RPMI8226 (cell line): ENCODE data around the gene SMIM36.
"Not testable (repeated sequence)": the region's sequence is repeated elsewhere in the genome, so short reads cannot be mapped to it uniquely, and the experiment has no call there.

Experiments
- DNase-seq: peaks from one replicate; pipeline ENCODE4 v3.0.0-alpha.2; 2015

Gene SMIM36

DNA sequence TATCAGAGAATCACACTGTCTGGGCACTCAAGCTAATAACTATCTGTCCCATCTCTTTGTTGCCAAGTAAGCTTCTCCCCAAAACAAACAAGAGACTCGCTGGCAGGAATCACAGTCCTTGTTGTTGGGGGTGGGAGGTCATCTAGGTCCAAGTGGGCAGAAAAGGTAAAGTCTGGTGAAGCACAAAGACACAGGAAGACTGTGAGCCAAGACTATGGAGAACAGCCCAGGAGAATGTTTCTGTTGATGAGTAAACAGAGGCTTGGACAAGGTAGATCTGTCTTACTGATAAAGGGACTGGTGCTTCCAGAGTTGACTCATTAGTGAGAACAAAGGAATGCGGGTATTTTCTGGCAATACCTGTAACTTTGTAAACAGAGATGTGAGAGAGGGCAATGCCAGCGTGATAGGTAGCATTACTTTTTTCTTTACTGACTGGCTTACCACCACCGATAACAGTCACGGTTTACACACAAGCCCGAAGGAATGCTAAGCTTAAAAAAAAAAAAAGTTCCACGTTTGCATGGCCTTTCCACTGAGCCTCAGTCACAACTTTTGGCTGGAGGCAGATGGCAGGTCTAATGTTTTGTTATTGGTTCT lies 78.1 kb downstream of the SMIM36 start:
- DNase-seq, result no peak

DNA sequence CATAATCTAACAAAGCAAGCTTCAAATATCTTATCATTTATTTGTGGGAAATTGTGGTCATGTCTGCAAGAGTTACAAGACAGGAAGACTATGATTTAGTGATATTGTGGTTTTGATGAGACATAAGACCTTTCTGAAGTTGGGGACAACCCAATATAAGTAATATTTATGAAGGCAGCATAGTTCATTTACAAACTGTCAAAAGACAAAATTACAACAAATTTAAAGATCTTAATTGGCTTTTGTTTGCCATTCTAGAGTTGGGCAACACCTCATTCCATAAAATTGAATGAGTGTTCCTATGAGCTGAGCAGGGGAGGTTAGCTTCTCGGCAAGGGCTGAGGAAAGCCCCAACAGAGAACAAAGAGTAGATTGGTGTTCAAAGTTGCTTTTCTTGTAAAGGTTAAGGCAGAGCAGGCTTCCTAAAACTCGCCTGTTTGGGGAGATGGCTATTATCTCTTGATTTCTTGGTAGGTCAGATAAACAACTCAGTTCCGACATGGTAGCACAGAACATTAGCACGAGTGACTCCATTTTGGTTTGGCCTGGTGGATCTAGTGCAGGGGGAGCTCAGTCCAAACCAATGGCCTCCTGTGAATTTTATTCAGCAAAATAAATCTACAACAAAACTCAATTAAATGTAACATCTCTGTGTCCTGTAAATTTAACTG lies 78.8 kb downstream of the SMIM36 start:
- DNase-seq, result no peak

DNA sequence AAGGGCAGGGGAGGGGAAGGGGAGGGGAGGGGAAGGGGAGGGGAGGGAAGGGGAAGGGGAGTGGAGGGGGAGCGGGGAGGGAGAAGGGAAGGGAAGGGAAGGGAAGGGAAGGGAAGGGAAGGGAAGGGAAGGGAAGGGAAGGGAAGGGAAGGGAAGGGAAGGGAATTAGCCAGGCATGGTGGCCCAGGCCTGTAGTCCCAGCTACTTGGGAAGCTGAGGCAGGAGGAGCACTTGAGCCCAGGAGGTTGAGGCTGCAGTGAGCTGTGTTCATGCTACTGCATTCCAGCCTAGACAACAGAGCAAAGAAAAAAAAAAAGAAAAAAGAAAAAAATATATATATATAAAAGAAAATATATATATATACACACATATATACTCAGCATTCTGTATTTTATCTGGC lies 79.3 kb downstream of the SMIM36 start:
- DNase-seq, result not testable (repeated sequence)

DNA sequence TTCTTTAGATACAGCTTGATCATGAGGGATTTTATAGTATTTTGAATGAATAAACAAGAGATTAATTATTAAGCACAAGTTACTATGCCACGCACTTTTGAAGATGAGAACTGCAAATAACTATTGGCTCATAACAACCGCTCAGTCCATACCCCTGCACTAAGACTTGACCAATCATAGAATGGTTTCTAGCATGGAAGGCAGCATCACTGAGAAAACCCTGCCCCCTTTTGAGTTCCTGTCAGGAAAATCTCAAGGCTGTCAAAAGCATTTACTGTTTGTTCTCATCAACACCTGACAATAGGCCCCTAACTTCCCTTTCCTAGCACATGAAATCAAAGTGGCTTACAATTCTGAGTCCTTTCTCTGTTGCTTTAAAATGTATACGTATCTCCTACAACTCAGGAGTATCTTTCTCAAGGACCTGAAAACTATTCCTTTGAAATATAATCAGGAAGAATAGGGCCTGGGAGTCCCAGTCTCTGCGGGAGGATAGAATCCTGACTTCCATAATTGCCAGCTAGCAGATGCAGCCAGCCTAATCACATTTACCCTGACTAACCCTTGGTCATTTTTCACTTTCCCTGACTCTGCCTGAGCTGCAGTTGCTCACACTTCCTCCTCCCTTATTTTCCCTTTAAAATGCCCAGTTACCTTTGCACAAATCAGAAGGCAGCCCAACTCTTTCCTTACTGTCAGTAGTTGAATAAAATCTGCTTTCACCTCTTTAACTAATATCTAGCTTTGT lies 80.5 kb downstream of the SMIM36 start:
- no peak for DNase-seq

- no peak for DNase-seq
Observed at GRCh38 chr17:55427587-55427882, 83.7 kb downstream of the SMIM36 start.

DNA sequence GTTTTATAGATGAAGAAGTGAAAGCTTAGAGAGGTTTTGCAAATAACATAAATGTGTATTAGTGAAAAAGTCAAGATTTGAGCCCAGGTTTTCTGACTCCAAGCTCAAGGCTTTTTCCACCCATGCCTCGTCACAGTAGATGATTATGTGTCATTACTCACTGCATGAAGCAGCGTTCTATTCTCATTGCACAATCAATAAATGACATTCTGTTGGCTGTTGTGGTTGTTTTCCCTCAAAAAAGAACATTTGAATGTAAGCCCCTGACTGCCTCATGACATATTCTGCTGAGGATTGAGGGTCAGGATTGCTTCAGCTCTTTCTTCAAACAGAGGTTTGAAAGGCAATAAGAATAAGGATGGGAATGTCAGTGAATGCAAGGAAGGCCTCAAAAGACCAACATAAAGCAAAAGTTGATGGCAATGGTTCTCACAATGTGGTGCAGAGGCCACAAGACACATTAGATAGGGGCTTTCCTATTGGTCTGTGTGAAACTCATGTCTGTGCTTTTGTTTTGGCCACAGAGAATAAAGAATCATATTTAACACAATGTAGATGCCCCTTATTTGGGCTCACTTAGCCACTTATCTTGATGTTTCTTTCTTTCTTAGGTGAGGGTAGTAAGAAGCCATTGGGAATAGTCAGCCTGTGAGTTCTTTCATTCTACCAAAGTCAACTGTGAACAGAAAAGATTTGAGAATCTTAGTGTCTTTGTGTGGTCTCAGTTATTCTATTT lies 84.2 kb downstream of the SMIM36 start:
- DNase-seq, result no peak

DNA sequence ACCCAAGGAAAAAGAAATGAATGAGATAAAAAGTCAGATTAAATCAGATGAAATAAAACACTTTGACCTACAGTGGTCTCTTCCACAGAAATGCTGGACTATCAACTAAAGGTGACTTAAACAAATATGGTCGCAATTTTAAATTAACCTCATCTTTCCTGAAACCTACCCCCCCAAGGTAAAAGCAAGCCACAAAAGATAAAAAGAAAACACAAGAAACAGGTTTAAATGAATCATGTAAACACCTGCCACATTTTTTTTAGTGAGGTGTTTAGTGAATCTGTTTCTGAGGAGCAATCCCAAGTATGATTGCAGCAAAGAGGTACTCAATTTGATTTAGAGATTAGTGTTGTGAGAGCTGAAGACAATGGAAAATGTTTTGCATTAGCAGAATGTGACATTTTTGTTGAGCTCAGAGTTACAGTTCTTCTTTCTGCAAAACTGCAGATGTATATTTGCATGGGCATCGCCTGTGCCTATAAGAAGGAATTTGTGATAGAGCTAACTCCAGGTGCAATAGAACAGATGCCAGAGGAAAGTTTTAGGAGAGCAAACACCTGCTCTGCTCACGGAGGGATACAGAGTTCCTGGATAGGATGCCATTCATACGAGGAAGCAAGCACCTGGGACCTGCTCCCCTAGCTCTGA lies 86.2 kb downstream of the SMIM36 start:
- DNase-seq, result peak; percentile 36

DNA sequence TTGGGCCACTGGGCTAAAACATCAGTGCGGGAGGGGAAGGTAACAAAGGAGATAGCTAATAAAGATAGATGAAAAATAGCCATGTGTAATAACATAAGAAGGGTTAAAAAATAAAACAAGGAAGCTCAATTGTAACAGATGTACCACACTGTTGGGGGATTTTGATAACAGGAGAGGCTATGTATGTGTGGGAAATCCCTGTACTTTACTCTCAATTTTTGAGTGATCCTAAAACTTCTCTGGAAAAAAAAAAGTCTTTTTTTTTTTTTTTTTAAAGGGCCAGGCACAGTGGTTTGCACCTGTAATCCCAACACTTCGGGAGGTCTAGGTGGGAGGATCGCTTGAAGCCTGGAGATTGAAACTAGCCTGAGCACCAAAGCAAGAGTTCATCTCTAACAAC lies 87.7 kb downstream of the SMIM36 start:
- DNase-seq, result no peak

- DNase-seq, result not testable (repeated sequence)
Observed at GRCh38 chr17:55422828-55423164, 88.5 kb downstream of the SMIM36 start.

- DNase-seq, result no peak
Observed at GRCh38 chr17:55421179-55421934, 89.9 kb downstream of the SMIM36 start, which contains the start of gene MMD. Gene MMD, minus strand, starts transcription at chr17:55421835. Its CDS starts 140 bp downstream, at chr17:55421695.

- peak; percentile 60 for DNase-seq
Observed at GRCh38 chr17:55420776-55421178, 90.5 kb downstream of the SMIM36 start.

DNA sequence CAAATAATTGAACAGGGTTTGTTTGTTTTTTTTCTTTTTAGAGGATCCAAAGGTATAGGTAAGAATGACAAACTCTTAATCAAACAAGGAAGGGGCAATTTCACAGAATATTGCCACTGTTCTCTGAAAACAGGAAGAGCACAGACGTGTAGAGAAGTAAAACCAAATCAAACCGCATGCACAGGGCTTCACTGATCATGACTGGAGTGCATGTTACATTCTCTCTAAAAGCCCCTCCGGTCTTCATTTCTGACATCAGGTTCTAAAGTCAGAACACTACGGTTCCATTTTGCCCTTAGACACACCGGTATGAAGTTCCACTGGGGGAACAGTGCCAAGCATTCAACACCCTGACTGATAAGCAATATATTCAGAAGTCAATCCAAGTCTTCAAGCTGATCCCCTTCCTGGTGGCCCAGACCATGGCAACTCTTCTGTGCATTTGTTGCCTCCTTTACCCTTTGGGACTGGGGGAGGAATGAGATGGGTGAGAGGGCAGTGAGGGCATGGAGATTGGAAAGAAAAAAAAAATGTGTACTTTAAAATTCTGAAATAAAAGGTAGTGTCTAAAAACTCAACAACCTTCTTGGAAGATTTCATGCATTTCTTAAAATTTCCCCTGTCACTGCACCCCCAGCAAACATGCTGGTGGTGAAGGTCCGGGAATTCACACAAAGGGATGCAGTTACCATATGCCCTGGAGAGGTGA lies 91.0 kb downstream of the SMIM36 start:
- DNase-seq, result peak; percentile 31

DNA sequence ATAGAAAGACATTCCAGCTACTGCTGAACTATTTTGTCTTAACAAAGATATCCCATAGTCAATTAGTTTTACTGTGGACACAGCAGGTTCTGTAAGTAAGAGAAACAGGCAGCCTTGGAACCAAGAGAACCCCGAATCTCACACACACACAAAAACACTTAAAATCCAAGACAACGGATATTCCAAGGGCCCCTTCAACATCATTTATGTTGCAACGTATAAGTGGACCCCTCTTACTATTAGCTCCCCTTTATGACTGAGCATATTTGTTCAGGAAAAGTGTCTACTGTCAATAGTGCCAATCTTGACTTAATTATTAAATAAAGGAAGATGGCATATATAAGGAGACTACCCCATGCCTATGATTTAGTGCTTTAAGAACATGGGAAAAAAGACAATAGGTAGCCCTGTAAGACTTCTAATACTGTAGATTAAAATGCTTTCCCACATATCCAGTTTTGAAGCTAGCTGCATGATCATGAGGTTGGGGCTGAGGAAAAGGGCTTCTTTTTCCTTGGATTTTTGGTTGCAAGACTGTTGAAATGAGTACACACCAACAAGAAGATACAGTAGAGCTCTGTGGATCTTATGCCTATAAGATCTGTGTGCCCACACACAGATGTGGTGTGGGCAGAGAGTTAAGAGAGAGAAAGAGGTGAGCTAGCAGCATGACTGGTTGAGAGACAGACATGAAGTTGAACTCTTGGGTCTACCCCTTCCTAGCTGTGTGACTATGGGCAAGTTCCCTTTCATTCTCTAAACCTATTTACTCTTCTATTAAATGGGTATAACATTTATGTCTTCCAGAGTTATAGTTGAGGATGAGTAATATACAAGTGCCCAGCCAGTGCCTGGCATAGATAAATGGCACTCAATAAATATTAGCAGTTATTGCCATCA lies 92.6 kb downstream of the SMIM36 start:
- no peak for DNase-seq

GRCh38 chr17:55417411-55418268 lies 93.6 kb downstream of the SMIM36 start:
- no peak for DNase-seq

- no peak for DNase-seq
Observed at GRCh38 chr17:55416470-55417052, 94.7 kb downstream of the SMIM36 start.

DNA sequence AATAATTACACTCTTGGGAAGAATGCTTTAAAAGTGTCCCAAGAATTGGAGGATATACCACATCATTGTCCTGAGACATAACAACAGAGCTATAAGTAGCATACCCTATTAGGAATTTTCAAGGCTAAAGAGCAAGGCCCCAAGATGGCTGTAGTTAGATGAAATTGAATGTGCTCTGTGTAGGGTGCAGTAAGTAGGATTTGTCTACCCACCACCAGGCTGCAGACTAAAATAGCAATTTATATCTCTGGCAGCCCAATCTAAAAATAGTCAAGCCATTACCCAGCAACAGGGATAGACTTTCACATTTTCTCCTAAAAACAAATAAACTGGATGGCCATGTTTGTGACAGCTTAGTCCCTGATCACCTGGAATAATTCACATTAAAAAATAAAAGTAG lies 95.3 kb downstream of the SMIM36 start:
- DNase-seq, result no peak

GRCh38 chr17:55414983-55415382 lies 96.3 kb downstream of the SMIM36 start:
- DNase-seq, result no peak

DNA sequence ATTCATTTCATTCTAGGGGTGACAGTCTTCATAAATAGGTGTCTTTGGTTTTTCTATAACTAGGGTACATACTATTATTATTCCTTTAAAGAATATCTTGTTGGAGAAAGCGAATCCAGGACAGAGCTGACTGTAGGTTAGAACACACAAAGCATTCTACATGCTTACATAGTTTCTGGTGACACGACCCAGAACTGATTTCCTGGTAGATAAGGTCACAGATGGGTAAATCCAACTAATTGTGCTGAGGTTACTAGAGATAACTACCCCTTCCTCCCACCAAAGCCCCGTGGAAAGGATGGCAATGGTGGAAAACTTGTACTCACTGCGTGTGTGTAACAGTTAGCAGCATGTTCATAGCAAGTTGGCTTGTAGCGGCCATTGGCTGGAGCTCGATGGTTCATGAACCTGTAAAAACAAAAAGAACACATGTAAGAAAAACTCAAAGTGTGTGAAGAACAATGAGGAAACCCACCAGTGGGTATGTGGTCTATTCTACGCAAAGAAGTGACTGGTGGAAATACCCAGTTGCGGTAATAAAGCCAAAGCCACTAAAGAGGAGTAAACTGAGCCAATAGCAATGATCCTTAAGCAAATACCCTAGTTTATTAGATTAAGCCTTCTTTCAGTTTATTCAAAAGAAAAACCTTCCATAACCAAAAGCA lies 97.3 kb downstream of the SMIM36 start:
- DNase-seq, result no peak

- DNase-seq, result no peak
Observed at GRCh38 chr17:55411463-55411855, 99.8 kb downstream of the SMIM36 start.
